SK-N-MC (cell line): ENCODE data around the gene WFDC1.

Source experiments
- EZH2 ChIP-seq: fragments of 200-600 bp; sonication (generic); IDR thresholded peaks from one replicate; pipeline ENCODE4 v1.6.1; 2017; ENCODE audit warnings: antibody characterized with exemption
- POLR2AphosphoS5 ChIP-seq: IDR thresholded peaks from 2 replicates; pipeline ENCODE4 v1.6.1; 2012; ENCODE audit warnings: mild to moderate bottlenecking, low read depth, low read length, borderline replicate concordance

DNA sequence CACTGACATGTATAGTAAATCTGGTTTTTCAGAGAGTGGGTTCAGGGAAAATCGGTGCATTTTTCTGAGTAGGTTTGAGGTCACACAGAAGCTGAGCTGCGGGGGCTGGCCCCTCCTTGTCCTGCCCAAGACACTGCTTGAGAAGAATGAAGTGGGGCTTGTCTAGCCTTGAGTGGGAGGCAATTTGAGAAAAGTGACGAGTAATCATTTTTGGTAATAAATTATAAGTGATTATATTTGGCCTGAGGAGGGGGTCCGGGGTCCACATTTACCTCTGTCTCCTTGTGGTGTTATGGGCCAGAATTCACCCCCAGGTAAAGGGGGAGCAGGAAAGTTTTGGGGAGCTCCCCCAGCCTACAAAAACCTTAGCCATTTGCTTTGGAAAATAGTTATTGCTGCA, 28.1 kb downstream of the WFDC1 start:
- TF ChIP-seq POLR2AphosphoS5 (no peak), EZH2 (no peak)
